BLaER1 treated with 17β-estradiol and CSF1 and Interleukin-3, amounts not matched to agents 10 nM and 100 nM (cell line): ENCODE results near the gene ZNF217.
"Not testable (repeated sequence)": the region's sequence is repeated elsewhere in the genome, so short reads cannot be mapped to it uniquely, and the experiment has no call there.

ENCODE experiments used
- H3K27ac ChIP-seq, 11 experiments: shearing (Covaris generic); formaldehyde crosslinking; 2 replicates each; pipeline ENCODE4 v1.8.1; 2022
- H3K27me3 ChIP-seq, 11 experiments: shearing (Covaris generic); formaldehyde crosslinking; 2 replicates each; pipeline ENCODE4 v1.8.1; 2022
- H3K36me3 ChIP-seq, 11 experiments: shearing (Covaris generic); formaldehyde crosslinking; 2 replicates each; pipeline ENCODE4 v1.8.1; 2022
- H3K4me1 ChIP-seq, 10 experiments: shearing (Covaris generic); formaldehyde crosslinking; 2 replicates each; pipeline ENCODE4 v1.8.1; 2022
- H3K4me2 ChIP-seq, 11 experiments: shearing (Covaris generic); formaldehyde crosslinking; 2 replicates each; pipeline ENCODE4 v1.8.1; 2022
- H3K4me3 ChIP-seq, 10 experiments: shearing (Covaris generic); formaldehyde crosslinking; 2 replicates each; pipeline ENCODE4 v1.8.1; 2022
- H3K9ac ChIP-seq, 11 experiments: shearing (Covaris generic); formaldehyde crosslinking; 2 replicates each; pipeline ENCODE4 v1.8.1; 2022
- H3K9me3 ChIP-seq, 11 experiments: shearing (Covaris generic); formaldehyde crosslinking; replicated peaks in 1 of 11; 2 replicates each; pipeline ENCODE4 v1.8.1; 2022
- H4K20me1 ChIP-seq, 11 experiments: shearing (Covaris generic); formaldehyde crosslinking; 2 replicates each; pipeline ENCODE4 v1.8.1; 2022
- Cebpa-rat ChIP-seq, 11 experiments: shearing (Covaris generic); IDR thresholded peaks; 2 replicates each; pipeline ENCODE4 v1.8.1; 2022

ZNF217 gene

DNA sequence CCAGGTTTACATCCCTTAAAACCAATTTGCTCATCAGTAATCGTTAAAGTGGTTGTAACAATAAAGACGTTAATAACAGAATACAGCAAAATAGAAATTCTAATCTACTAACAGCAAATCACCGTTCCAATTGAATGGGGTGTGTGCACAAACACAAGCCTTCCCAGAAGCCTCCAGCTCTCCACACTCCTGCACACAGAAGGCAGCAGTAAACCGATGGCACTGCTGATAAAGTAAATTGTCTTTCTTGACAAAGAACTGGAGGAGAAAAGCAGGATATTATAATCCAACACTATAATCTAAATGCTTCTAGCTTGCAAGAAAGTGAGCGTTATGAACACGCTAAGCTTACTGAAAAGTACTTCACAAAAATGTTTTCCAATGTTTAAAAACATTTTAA, 7.0 kb downstream of the ZNF217 start:
- no peak for TF ChIP-seq Cebpa-rat (IDR thresholded peaks at IDR 0.05)
- Histone ChIP-seq H3K4me3 (peak overlapping the region; percentile 2 to 59 (median 43); a peak in 14 of 20 replicates), H3K36me3 (peaks cover 10 to 26% (median 13%) of the 10 kb centered on the region in 11 experiments), H4K20me1 (peaks cover 0 to 73% (median 3%) of the 10 kb centered on the region in 11 experiments; a peak in 14 of 22 replicates), H3K27me3 (no peaks in the 10 kb centered on the region), H3K4me1 (peaks cover 33 to 68% (median 51%) of the 10 kb centered on the region in 10 experiments), H3K9ac (peak overlapping the region; percentile 68 to 97 (median 92); a peak in 21 of 22 replicates), H3K4me2 (peak overlapping the region; percentile 83 to 95 (median 91)), H3K27ac (peak overlapping the region; percentile 46 to 100 (median 95); a peak in 21 of 22 replicates), H3K9me3 (no peaks in the 10 kb centered on the region)

DNA sequence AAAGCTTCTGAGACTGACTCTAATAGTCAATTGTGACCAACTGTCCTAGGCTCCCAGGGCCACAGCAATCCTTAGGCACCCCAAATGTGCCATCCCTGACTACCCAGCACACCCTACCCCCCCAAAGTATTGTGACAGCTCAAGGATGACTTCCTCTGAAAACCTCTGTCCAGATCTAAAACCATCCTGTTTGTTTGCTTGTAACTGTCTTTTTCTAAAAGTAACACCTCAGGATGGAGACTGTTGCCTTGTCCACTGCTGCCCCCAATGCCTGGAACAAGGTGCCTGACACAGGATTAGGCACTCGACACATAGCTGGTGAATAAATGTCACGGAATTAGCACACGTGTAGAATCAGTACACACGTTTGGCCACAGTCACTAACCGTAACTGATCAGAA, 7.7 kb downstream of the ZNF217 start:
- H3K4me2 ChIP-seq = peak overlapping the region; percentile 83 to 95 (median 91)
- H3K27ac ChIP-seq = peak overlapping the region; percentile 46 to 100 (median 95); a peak in 21 of 22 replicates
- H4K20me1 ChIP-seq = peaks cover 4 to 80% (median 10%) of the 10 kb centered on the region in 11 experiments; a peak in 18 of 22 replicates
- not testable (repeated sequence) for H3K27me3 ChIP-seq, H3K9me3 ChIP-seq
- H3K9ac ChIP-seq = peak overlapping the region; percentile 68 to 97 (median 92); a peak in 21 of 22 replicates
- H3K36me3 ChIP-seq = peaks cover 17 to 33% (median 21%) of the 10 kb centered on the region in 11 experiments
- H3K4me3 ChIP-seq = peak overlapping the region; percentile 2 to 59 (median 43); a peak in 15 of 20 replicates
- H3K4me1 ChIP-seq = peaks cover 33 to 74% (median 51%) of the 10 kb centered on the region in 10 experiments

DNA sequence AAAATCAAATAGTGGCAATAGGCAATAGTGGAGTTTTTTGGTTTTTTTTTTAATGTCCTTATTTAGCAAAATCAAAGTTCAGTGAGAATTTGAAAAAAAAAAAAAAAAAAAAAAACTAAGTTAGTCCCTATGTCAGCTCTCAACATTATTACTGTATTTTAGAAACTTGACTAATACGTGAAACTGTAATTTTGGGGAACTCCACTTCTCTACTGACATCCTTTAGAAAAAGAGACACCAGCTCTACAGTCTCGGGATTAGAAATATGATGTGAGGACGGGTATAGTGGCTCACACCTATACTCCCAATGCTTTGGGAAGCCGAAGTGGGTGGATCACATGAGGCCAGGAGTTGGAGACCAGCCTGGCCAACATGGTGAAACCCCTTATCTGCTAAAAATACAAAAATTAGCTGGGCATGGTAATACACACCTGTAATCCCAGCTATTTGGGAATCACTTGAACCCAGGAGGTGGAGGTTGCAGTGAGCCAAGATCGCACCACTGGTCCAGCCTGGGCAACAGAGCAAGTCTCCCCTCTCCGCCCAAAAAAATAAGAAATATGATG, 8.6 kb downstream of the ZNF217 start:
- Histone ChIP-seq H3K9ac (peak overlapping the region; percentile 63 to 97 (median 92); a peak in 20 of 22 replicates), H3K4me3 (peak overlapping the region in 6 of 10 experiments; percentile 33 to 59 (median 44); a peak in 10 of 20 replicates), H3K27ac (peak overlapping the region; percentile 46 to 100 (median 95); a peak in 21 of 22 replicates), H3K36me3 (peaks cover 26 to 41% (median 29%) of the 10 kb centered on the region in 11 experiments), H3K4me2 (peak overlapping the region; percentile 83 to 95 (median 91)), H4K20me1 (peaks cover 11 to 88% (median 16%) of the 10 kb centered on the region in 11 experiments; a peak in 21 of 22 replicates), H3K4me1 (peaks cover 33 to 82% (median 51%) of the 10 kb centered on the region in 10 experiments)
- H3K27me3 ChIP-seq, H3K9me3 ChIP-seq: not testable (repeated sequence)

DNA sequence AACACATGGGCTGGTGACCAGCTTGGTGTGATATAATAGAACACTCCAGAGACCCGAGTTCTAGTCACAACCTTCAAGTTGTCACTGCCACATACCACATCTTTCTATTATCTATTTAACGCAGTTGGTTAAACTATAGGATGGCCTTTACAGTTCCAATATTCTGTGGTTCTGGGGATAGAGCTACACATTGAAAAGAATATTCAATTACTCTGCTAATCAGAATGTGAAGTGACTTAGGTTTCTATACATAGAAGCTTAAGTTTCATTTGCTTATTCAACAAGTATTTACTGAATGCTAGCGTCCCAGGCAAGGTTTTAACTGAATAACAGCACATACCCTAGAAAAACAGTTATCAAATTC, 9.1 kb downstream of the ZNF217 start:
- Histone ChIP-seq H3K36me3 (peaks cover 31 to 47% (median 34%) of the 10 kb centered on the region in 11 experiments), H3K4me2 (peak overlapping the region; percentile 83 to 95 (median 91); a peak in 20 of 22 replicates), H3K9ac (peak overlapping the region; percentile 52 to 97 (median 92); a peak in 20 of 22 replicates), H3K4me1 (peaks cover 33 to 88% (median 54%) of the 10 kb centered on the region in 10 experiments), H3K4me3 (peak overlapping the region in 1 of 10 experiments; percentile 45; a peak in 1 of 20 replicates), H3K27ac (peak overlapping the region in 10 of 11 experiments; percentile 80 to 100 (median 95); a peak in 19 of 22 replicates), H4K20me1 (peaks cover 17 to 93% (median 22%) of the 10 kb centered on the region in 11 experiments; a peak in 21 of 22 replicates)
- not testable (repeated sequence) for H3K27me3 ChIP-seq, H3K9me3 ChIP-seq

DNA sequence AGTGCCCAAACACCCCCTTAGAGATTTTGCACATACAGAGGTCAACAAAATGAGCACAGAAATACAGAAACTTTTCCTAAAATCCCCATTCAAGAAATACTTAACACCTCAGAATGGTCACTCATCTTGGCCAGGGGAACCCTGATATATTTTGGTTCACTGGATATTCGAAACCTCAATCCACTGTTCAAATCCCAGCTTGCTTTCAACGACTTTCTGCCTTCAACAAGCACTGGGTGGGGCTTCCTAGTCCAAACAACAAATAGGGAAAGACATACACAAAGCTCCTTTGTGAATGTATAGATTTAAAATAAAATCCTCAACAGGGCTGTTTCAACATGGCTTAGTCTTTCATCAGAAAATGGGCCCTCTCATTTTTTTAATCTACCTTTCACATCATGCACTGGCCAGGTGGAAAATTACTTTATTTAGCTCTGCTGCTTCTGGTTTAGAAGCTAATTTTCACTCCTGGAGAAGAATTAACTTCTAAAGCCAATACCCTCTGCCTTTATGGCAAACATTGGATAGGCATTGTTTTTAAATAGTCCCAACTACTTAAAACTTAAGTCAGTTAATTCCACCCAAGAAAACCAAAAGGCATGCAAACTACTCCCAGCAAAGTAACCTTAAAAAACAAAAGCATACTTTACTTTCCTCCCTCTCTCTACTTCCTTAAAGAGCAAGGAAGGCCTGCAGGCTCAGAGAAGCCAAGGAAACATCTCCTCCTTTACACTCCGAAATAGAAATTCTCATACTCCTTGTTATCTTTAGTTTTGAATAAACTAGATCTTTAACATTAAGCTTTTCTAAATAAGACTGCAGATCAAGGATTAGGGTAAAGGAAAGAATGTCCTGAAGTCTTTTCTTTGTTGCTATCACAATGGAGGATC, 9.7 kb downstream of the ZNF217 start:
- peaks cover 33 to 93% (median 54%) of the 10 kb centered on the region in 10 experiments for H3K4me1 ChIP-seq
- peak overlapping the region in 10 of 11 experiments; percentile 80 to 100 (median 95); a peak in 20 of 22 replicates for H3K27ac ChIP-seq
- H3K4me3 ChIP-seq = peak overlapping the region in 9 of 10 experiments; percentile 21 to 88 (median 81); a peak in 16 of 20 replicates
- H4K20me1 ChIP-seq = peaks cover 23 to 93% (median 28%) of the 10 kb centered on the region in 11 experiments
- H3K9ac ChIP-seq = peak overlapping the region; percentile 58 to 97 (median 92); a peak in 21 of 22 replicates
- H3K36me3 ChIP-seq = peaks cover 35 to 53% (median 37%) of the 10 kb centered on the region in 11 experiments
- H3K9me3 ChIP-seq, H3K27me3 ChIP-seq: not testable (repeated sequence)
- H3K4me2 ChIP-seq = peak overlapping the region; percentile 83 to 95 (median 91)

DNA sequence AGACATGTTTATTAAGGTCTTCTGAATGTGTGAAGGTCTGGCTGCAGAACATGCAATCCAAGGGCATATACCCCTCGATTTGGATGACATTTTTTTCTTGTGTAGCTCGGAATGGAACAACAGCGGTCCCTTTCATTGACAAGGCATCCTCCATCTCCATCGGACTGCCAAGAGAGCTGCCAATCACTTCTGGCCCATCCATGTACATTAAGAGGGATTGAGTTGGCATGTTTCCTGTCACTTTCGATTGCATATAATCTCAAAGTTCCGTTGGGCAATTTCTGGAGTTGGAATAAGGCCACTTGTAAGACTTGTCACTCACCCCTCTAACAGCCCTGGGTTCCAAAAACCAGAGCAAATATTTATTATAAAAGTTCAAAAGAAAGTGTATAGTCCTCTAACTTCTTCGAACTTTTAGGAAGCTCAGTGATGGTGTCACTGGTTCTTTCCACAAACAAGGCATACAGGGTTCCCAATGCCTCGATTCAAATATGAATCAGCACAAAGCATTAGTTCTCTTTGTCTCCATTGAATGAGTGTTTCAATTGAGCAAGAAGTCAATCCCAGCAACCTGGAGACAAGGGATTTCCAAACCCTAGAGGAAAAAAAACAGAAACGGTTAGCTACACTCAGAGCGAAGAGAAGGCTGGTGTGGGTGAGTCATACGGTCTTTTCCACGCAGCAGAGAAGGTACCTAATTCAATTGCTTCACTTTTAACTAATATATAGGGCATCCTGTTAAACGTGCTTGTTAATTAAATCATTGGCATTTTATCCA, 10.9 kb downstream of the ZNF217 start:
- H3K27me3 ChIP-seq = no peaks in the 10 kb centered on the region
- H3K9ac ChIP-seq = peak overlapping the region; percentile 84 to 97 (median 92)
- peaks cover 43 to 63% (median 46%) of the 10 kb centered on the region in 11 experiments for H3K36me3 ChIP-seq
- H3K4me3 ChIP-seq = peak overlapping the region; percentile 57 to 88 (median 81)
- peaks cover 36 to 95% (median 61%) of the 10 kb centered on the region in 10 experiments for H3K4me1 ChIP-seq
- TF ChIP-seq Cebpa-rat (IDR thresholded peaks at IDR 0.05) = peak in 8 of 11 experiments; percentile 50 to 74 (median 62); a peak in 10 of 22 replicates
- H3K9me3 ChIP-seq = no peaks in the 10 kb centered on the region
- peak overlapping the region; percentile 74 to 100 (median 95); a peak in 21 of 22 replicates for H3K27ac ChIP-seq
- peak overlapping the region; percentile 83 to 95 (median 91) for H3K4me2 ChIP-seq
- H4K20me1 ChIP-seq = peaks cover 33 to 97% (median 39%) of the 10 kb centered on the region in 11 experiments

DNA sequence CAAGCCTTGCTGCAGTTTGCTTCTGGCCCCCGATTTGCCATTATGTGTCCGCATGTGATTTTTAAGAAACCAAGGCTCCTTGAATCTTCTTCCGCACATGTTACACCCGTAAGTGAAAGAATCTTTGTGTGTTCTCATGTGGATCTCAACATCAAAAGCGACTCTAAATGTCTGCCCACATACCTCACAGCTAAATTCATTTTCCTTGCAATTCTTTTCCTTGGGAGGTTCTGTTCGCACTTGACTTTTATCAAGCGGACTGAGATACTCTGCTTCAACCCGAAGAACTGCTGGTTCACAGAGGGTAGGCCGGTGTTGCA, 11.4 kb downstream of the ZNF217 start:
- Histone ChIP-seq H3K4me1 (peaks cover 39 to 96% (median 64%) of the 10 kb centered on the region in 10 experiments), H3K27me3 (no peaks in the 10 kb centered on the region), H3K9ac (peak overlapping the region; percentile 84 to 97 (median 92)), H3K4me3 (peak overlapping the region; percentile 57 to 88 (median 81)), H3K36me3 (peaks cover 49 to 69% (median 51%) of the 10 kb centered on the region in 11 experiments), H3K4me2 (peak overlapping the region; percentile 83 to 95 (median 91)), H3K9me3 (no peaks in the 10 kb centered on the region), H3K27ac (peak overlapping the region; percentile 74 to 100 (median 95); a peak in 21 of 22 replicates), H4K20me1 (peaks cover 38 to 100% (median 45%) of the 10 kb centered on the region in 11 experiments)
- TF ChIP-seq Cebpa-rat (IDR thresholded peaks at IDR 0.05) = no peak
